HG03354 (cell line): ENCODE results near the gene TERT.
"Not testable (repeated sequence)": the region's sequence is repeated elsewhere in the genome, so short reads cannot be mapped to it uniquely, and the experiment has no call there.

Source experiments
- ATAC-seq: cut with Tn5 transposase; IDR thresholded peaks from one replicate; pipeline ENCODE4 v1.9.1; 2021; ENCODE audit warnings: mild to moderate bottlenecking; ENCODE audit not compliant: unreplicated experiment, poor library complexity, severe bottlenecking

TERT gene

GRCh38 chr5:1332461-1333001, 37.7 kb upstream of the TERT start:
- no peak for ATAC-seq

- ATAC-seq = no peak
Observed at GRCh38 chr5:1331861-1332405, 37.1 kb upstream of the TERT start.

GRCh38 chr5:1330847-1331831, 36.3 kb upstream of the TERT start:
- no peak for ATAC-seq

- no peak for ATAC-seq
Observed at GRCh38 chr5:1330146-1330846, 35.4 kb upstream of the TERT start.

GRCh38 chr5:1329111-1329579, 34.3 kb upstream of the TERT start:
- no peak for ATAC-seq

- not testable (repeated sequence) for ATAC-seq
Observed at GRCh38 chr5:1328237-1329110, 33.6 kb upstream of the TERT start.

- not testable (repeated sequence) for ATAC-seq
Observed at GRCh38 chr5:1326901-1327756, 32.3 kb upstream of the TERT start.

GRCh38 chr5:1326532-1326875, 31.6 kb upstream of the TERT start:
- not testable (repeated sequence) for ATAC-seq

GRCh38 chr5:1325870-1326531, 31.1 kb upstream of the TERT start:
- ATAC-seq = no peak

- ATAC-seq = no peak
Observed at GRCh38 chr5:1325191-1325741, 30.4 kb upstream of the TERT start.

- ATAC-seq = no peak
Observed at GRCh38 chr5:1324719-1325190, 29.9 kb upstream of the TERT start.

GRCh38 chr5:1324301-1324700, 29.4 kb upstream of the TERT start:
- no peak for ATAC-seq

- no peak for ATAC-seq
Observed at GRCh38 chr5:1323803-1324173, 28.9 kb upstream of the TERT start.

GRCh38 chr5:1322955-1323802, 28.3 kb upstream of the TERT start:
- ATAC-seq = no peak

GRCh38 chr5:1322036-1322900, 27.4 kb upstream of the TERT start:
- no peak for ATAC-seq

- ATAC-seq = no peak
Observed at GRCh38 chr5:1321576-1321975, 26.7 kb upstream of the TERT start.
